ENCODE measurements around the gene KLHL29.

KLHL29 gene

GRCh38 chr2:23664066-23664788 lies 279.2 kb downstream of the KLHL29 start:
- no peak overlapping the region for H3K4me3 ChIP-seq (ENCODE audit: low read length)
- no peaks in the 10 kb centered on the region for H3K9me2 ChIP-seq (replicated peaks; ENCODE audit: control insufficient read depth, low read length)
- H3K4me2 ChIP-seq (ENCODE audit: low read length) = no peak overlapping the region
- H3K27me3 ChIP-seq (ENCODE audit: control insufficient read depth, low read length) = no peaks in the 10 kb centered on the region
- TF ChIP-seq EZH2phosphoT487 (IDR thresholded peaks at IDR 0.05; ENCODE audit: borderline replicate concordance, low read length) (no peak), CTCF (IDR thresholded peaks at IDR 0.05; ENCODE audit: low read depth, low read length, poor library complexity, severe bottlenecking) (no peak)
- H3K9me3 ChIP-seq (ENCODE audit: control insufficient read depth, insufficient read depth, low read length) = no peaks in the 10 kb centered on the region
- no peaks in the 10 kb centered on the region for H3K36me3 ChIP-seq (ENCODE audit: control insufficient read depth, low read length)
- no peaks in the 10 kb centered on the region for H3F3A ChIP-seq (ENCODE audit: control insufficient read depth, insufficient read depth)
- no peaks in the 10 kb centered on the region for H4K20me1 ChIP-seq (ENCODE audit: control insufficient read depth, insufficient read depth, low read depth, low read length)
- H3K79me2 ChIP-seq (ENCODE audit: control insufficient read depth, low read length) = no peaks in the 10 kb centered on the region
- no peak overlapping the region for H3K27ac ChIP-seq (ENCODE audit: low read depth, low read length)
- H3K4me1 ChIP-seq (ENCODE audit: control insufficient read depth, low read length) = peaks cover 3% of the 10 kb centered on the region; the same call in 1 of the 2 replicates

- H3F3A ChIP-seq (ENCODE audit: control insufficient read depth, insufficient read depth) = no peaks in the 10 kb centered on the region
- H3K79me2 ChIP-seq (ENCODE audit: control insufficient read depth, low read length) = no peaks in the 10 kb centered on the region
- H3K9me3 ChIP-seq (ENCODE audit: control insufficient read depth, insufficient read depth, low read length) = no peaks in the 10 kb centered on the region
- H3K27me3 ChIP-seq (ENCODE audit: control insufficient read depth, low read length) = no peaks in the 10 kb centered on the region
- H3K27ac ChIP-seq (ENCODE audit: low read depth, low read length) = no peak overlapping the region
- H3K4me1 ChIP-seq (ENCODE audit: control insufficient read depth, low read length) = peaks cover 3% of the 10 kb centered on the region; the same call in 1 of the 2 replicates
- H4K20me1 ChIP-seq (ENCODE audit: control insufficient read depth, insufficient read depth, low read depth, low read length) = no peaks in the 10 kb centered on the region
- no peaks in the 10 kb centered on the region for H3K9me2 ChIP-seq (replicated peaks; ENCODE audit: control insufficient read depth, low read length)
- no peak overlapping the region for H3K4me2 ChIP-seq (ENCODE audit: low read length)
- H3K4me3 ChIP-seq (ENCODE audit: low read length) = no peak overlapping the region
- no peaks in the 10 kb centered on the region for H3K36me3 ChIP-seq (ENCODE audit: control insufficient read depth, low read length)
- TF ChIP-seq EZH2phosphoT487 (IDR thresholded peaks at IDR 0.05; ENCODE audit: borderline replicate concordance, low read length) (no peak), CTCF (IDR thresholded peaks at IDR 0.05; ENCODE audit: low read depth, low read length, poor library complexity, severe bottlenecking) (no peak)
Measured at GRCh38 chr2:23666241-23666979, 281.4 kb downstream of the KLHL29 start.

GRCh38 chr2:23666980-23667357 lies 282.0 kb downstream of the KLHL29 start:
- Histone ChIP-seq H3K27me3 (ENCODE audit: control insufficient read depth, low read length) (no peaks in the 10 kb centered on the region), H4K20me1 (ENCODE audit: control insufficient read depth, insufficient read depth, low read depth, low read length) (no peaks in the 10 kb centered on the region), H3F3A (ENCODE audit: control insufficient read depth, insufficient read depth) (no peaks in the 10 kb centered on the region), H3K4me2 (ENCODE audit: low read length) (no peak overlapping the region), H3K79me2 (ENCODE audit: control insufficient read depth, low read length) (no peaks in the 10 kb centered on the region), H3K27ac (ENCODE audit: low read depth, low read length) (no peak overlapping the region), H3K36me3 (ENCODE audit: control insufficient read depth, low read length) (no peaks in the 10 kb centered on the region), H3K9me3 (ENCODE audit: control insufficient read depth, insufficient read depth, low read length) (no peaks in the 10 kb centered on the region), H3K4me1 (ENCODE audit: control insufficient read depth, low read length) (peaks cover 3% of the 10 kb centered on the region; the same call in 1 of the 2 replicates), H3K9me2 (replicated peaks; ENCODE audit: control insufficient read depth, low read length) (no peaks in the 10 kb centered on the region), H3K4me3 (ENCODE audit: low read length) (no peak overlapping the region)
- no peak for TF ChIP-seq EZH2phosphoT487 (IDR thresholded peaks at IDR 0.05; ENCODE audit: borderline replicate concordance, low read length)
- no peak for TF ChIP-seq CTCF (IDR thresholded peaks at IDR 0.05; ENCODE audit: low read depth, low read length, poor library complexity, severe bottlenecking)
